ENCODE results near the gene NOS1AP.

DNA sequence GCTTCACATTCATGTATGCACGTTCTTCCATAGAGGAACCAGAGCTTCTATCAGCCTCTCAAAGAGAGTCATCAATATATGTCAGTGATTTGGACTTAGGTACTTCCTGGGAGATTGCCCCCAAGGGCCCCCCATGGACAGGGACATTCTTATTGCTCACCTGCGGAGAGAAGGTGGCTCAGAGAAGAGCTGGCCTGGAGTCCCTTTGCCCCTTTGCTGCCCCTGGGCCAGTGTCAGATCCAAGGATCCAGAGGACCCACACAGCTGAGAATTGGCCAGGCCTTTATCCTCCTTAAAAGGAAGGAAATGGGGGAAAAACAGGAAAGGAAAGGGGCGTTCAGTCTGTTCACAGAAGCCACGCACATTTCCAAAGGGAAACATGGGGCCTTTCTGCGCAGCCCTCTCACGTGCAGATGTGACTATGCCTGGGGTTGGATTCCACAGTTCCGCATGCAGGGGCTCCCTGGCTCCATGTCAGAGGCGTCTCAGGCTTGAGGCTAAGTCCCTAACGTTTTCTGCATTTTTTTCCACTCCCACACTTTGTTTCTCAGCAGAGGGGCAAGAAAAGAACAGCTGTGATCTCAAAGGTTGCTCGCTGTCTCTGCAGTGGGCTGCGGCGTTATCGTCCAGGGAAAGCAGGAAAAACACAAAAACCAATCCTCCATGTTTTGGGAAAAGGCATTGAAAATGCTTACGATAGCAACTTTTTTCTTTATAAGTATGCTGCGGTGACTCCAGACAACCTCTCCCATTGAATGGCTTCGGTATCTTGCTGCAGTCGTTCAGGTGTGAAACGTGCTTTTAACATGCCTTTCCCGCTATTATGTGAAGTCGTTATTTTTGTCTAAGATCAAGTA is 318.0 kb downstream of the NOS1AP start:
- TF ChIP-seq, protein P1, sequence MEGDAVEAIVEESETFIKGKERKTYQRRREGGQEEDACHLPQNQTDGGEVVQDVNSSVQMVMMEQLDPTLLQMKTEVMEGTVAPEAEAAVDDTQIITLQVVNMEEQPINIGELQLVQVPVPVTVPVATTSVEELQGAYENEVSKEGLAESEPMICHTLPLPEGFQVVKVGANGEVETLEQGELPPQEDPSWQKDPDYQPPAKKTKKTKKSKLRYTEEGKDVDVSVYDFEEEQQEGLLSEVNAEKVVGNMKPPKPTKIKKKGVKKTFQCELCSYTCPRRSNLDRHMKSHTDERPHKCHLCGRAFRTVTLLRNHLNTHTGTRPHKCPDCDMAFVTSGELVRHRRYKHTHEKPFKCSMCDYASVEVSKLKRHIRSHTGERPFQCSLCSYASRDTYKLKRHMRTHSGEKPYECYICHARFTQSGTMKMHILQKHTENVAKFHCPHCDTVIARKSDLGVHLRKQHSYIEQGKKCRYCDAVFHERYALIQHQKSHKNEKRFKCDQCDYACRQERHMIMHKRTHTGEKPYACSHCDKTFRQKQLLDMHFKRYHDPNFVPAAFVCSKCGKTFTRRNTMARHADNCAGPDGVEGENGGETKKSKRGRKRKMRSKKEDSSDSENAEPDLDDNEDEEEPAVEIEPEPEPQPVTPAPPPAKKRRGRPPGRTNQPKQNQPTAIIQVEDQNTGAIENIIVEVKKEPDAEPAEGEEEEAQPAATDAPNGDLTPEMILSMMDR (IDR thresholded peaks at IDR 0.05): no peak
- no peak for TF ChIP-seq POLR2A (IDR thresholded peaks at IDR 0.05)

Measured in body of pancreas (tissue), 4 donors.